GM21619 (cell line): ENCODE measurements around the gene KEAP1.

Experiments used
- ATAC-seq: cut with Tn5 transposase; IDR thresholded peaks from one replicate; pipeline ENCODE4 v1.9.1; 2021; ENCODE audit not compliant: unreplicated experiment

The KEAP1 gene

GRCh38 chr19:10450853-10451609 is 52.1 kb downstream of the KEAP1 start:
- ATAC-seq, result no peak

- no peak for ATAC-seq
These were observed 52.8 kb downstream of the KEAP1 start for GRCh38 chr19:10450191-10450852.

- ATAC-seq, result no peak
These were observed 54.1 kb downstream of the KEAP1 start for GRCh38 chr19:10449037-10449436.

GRCh38 chr19:10442698-10443097 is 60.5 kb downstream of the KEAP1 start:
- no peak for ATAC-seq

GRCh38 chr19:10439588-10439987 is 63.6 kb downstream of the KEAP1 start:
- ATAC-seq, result no peak
